NCI-H146 treated with DMSO at 0.1 percent for 48 hours (cell line): Measurements from ENCODE around the gene CLIP2.
"Not testable (repeated sequence)": the region's sequence is repeated elsewhere in the genome, so short reads cannot be mapped to it uniquely, and the experiment has no call there.

Source experiments
- DNase-seq: peaks from one replicate; lab custom pipeline; 2025; ENCODE audit not compliant: unreplicated experiment; lab: John Stamatoyannopoulos, UW

The CLIP2 gene

GRCh38 chr7:74297516-74298233, 8.5 kb downstream of the CLIP2 start:
- no peak for DNase-seq

GRCh38 chr7:74299401-74299800, 10.2 kb downstream of the CLIP2 start:
- DNase-seq: no peak

- DNase-seq: no peak
These were observed 11.7 kb downstream of the CLIP2 start for GRCh38 chr7:74300926-74301325.

- DNase-seq: no peak
These were observed 13.6 kb downstream of the CLIP2 start for GRCh38 chr7:74302745-74303221.

- no peak for DNase-seq
These were observed 15.3 kb downstream of the CLIP2 start for GRCh38 chr7:74304550-74304949.

GRCh38 chr7:74306004-74306729, 17.0 kb downstream of the CLIP2 start:
- DNase-seq: no peak

GRCh38 chr7:74306730-74307469, 17.7 kb downstream of the CLIP2 start:
- no peak for DNase-seq

DNA sequence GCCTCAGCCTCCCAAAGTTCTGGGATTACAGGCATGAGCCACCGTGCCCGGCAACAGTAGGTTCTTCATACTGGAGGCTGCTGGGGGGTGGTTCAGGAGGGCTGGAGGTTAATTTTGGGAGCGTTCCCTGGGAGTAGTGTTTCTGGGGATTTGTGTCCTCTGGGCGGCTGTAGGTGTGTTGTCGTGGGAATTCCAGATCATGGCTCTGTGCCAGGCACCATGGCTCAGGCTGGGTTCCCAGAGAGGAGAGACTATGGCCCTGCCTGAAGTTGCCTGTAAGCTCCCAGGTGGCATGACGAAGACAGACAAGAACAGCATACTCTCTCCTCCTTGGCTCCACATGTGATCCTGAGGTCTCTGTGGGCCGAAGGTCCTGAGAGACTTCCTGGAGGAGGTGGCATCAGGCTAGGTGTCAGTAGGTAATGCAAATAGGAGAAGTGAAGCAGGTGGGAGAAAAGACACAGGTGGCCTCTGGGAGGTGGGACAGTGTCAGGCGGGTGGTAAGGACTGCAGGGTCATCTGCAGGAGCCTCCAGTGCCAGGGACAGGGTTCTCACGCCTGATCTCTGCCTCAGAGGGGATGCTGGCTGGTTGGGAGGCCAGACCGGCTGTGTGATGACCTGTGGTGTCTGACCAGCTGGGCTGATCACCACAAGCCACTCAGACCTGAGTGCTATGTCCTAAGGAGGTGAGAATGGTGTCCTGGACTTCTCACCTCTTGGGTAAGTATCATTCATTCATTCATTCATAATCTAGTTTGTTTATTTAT, 18.7 kb downstream of the CLIP2 start:
- no peak for DNase-seq

DNA sequence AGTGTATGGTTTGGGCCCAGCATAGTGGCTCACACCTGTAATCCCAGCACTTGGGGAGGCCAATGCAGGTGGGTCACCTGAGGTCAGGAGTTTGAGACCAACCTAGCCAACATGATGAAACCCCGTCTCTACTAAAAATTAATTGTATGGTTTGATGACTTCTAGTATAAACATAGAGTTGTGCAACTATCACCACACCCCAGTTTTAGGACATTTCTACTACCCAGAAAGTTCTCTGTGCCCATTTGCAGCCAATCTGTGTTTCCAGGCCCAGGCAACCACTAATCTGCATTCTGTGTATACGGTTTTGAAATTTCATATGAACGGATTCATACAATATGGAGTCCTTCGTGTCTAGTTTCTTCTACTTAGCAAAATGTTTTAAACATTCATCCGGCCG, 20.0 kb downstream of the CLIP2 start:
- DNase-seq: no peak

- no peak for DNase-seq
These were observed 22.1 kb downstream of the CLIP2 start for GRCh38 chr7:74311305-74311744.

DNA sequence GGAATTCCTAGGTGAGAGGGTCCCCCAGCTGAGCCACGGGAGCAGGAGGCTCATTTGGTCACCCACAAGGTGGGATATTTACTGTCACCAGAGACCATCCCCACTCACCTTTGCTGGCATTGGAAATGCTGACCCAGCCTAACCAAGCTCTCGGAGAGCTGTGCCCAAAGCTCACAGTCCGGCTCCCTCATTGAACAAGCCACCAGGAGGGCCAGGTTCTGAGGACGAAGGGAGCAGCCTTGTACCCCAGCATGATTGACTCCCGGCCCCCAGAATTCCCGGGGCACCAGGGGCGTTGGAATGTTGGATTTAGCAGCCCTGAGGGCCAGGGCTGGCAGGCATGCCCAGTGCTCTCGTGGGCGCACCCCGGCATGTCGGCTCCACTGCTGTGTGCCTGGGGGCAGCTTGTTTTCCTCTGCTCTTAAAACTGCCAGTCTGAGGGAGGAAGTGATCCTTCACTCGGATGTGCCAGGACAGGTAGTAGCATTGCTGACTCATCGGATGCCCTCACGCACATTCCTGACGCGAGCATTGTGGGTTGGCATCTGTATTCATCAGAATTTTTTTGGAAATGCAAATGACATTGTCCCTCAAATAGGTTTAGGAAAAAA, 23.3 kb downstream of the CLIP2 start:
- no peak for DNase-seq

DNA sequence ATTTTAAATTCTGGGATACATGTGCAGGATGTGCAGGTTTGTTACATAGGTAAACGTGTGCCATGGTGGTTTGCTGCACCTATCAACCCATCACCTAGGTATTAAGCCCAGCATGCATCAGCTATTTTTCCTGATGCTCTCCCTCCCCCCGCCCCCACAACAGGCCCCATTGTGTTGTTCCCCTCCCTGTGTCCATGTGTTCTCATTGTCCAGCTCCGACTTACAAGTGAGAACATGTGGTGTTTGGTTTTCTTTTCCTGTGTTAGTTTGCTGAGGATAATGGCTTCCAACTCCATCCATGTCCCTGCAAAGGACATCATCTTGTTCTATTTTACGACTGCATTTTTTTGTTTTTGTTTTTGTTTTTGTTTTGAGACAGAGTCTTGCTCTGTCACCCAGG, 26.7 kb downstream of the CLIP2 start:
- not testable (repeated sequence) for DNase-seq

DNA sequence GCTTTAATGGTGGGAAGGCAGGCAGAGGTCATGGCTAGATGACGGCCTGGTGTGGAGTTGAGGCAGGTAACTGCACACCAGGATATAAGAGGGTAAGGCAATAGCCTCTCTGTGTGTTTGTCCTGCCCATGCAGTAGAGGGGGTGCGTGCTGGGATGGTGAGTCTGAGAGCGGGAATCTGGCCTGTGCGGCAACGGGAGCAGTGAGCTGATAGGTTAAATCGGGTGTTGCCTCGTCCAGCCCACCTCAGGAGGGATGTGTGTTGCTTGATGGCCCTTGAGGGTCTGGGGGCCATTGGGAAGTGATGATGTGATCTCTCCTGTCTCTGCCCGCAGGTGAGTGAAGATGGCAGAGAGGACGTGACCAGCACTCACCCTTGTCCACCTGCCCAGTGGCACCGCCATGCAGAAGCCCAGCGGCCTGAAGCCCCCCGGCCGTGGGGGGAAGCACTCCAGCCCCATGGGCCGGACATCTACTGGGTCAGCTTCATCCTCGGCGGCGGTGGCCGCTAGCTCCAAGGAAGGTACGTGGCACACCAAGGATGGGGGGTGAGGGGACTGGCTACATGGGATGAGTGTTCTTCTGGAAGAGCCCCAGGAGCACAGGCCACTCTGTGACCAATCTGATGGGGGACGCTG, 28.1 kb downstream of the CLIP2 start:
- DNase-seq: no peak

DNA sequence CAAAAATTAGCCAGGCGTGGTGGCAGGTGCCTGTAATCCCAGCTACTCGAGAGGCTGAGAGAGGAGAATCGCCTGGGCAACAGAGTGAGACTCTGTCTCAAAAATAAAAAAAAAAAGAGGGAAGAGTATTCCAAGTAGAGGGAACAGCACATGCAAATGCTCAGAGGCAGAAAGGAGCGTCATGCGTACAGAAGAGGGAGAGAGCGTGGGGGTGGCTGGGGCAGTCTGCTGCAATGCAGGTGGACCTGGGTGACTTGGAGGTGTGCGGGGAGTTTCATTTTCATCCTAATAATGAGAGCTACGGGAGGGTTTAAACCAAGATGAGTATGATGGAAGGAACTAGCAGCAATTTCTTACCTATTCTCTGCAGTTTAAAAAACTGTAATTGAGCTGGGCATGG, 28.8 kb downstream of the CLIP2 start:
- no peak for DNase-seq

- no peak for DNase-seq
These were observed 31.5 kb downstream of the CLIP2 start for GRCh38 chr7:74320645-74321221.

- DNase-seq: not testable (repeated sequence)
These were observed 33.7 kb downstream of the CLIP2 start for GRCh38 chr7:74322892-74323291.

- no peak for DNase-seq
These were observed 35.5 kb downstream of the CLIP2 start for GRCh38 chr7:74324531-74325209.

GRCh38 chr7:74325210-74325565, 36.0 kb downstream of the CLIP2 start:
- DNase-seq: no peak

DNA sequence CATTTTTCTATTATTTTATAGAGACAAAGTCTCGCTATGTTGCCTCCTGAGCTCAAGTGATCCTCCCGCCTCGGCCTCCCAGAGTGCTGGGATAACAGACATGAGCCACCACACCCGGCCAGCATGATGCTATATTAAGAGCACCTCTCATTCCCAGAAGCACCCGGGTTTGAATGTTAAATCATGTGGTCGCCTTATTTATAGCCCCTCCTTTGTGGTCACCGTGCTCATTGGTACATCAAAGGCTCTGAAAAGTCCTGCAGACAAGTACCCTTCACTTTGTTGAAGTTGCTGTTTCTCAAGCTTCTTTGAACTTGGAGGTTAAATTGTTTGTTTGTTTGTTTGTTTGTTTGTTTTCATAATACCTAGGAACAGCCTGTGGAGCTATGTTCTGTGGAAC, 40.0 kb downstream of the CLIP2 start:
- no peak for DNase-seq
